AG09309 (cell line): ENCODE results near the gene NAV2.

Experiments used
- DNase-seq: peaks from one replicate; pipeline ENCODE4 v3.0.0-alpha.2; 2010; ENCODE audit warnings: low read depth
- H3K4me3 ChIP-seq: 2 replicates; pipeline ENCODE4 v1.5.1; 2011; ENCODE audit warnings: mild to moderate bottlenecking, low read depth, low read length, moderate library complexity; ENCODE audit not compliant: control insufficient read depth
- CTCF ChIP-seq: IDR thresholded peaks from 2 replicates; pipeline ENCODE4 v1.5.1; 2011; ENCODE audit warnings: mild to moderate bottlenecking, low read depth, low read length, inconsistent platforms; ENCODE audit not compliant: insufficient read depth, control insufficient read depth; ENCODE audit errors: missing control alignments

Gene NAV2

GRCh38 chr11:20020716-20021115 lies 308.1 kb downstream of the NAV2 start:
- no peak for TF ChIP-seq CTCF
- no peak for DNase-seq
- H3K4me3 ChIP-seq: no peak overlapping the region

- TF ChIP-seq CTCF: no peak
- H3K4me3 ChIP-seq: no peak overlapping the region
- no peak for DNase-seq
Measured at GRCh38 chr11:20021212-20021611, 308.6 kb downstream of the NAV2 start.

- no peak overlapping the region for H3K4me3 ChIP-seq
- TF ChIP-seq CTCF: no peak
- DNase-seq: no peak
Measured at GRCh38 chr11:20021771-20022362, 309.2 kb downstream of the NAV2 start.

- no peak overlapping the region for H3K4me3 ChIP-seq
- TF ChIP-seq CTCF: no peak
- DNase-seq: no peak
Measured at GRCh38 chr11:20022363-20023081, 309.9 kb downstream of the NAV2 start.

- no peak for DNase-seq
- H3K4me3 ChIP-seq: no peak overlapping the region
- TF ChIP-seq CTCF: no peak
Measured at GRCh38 chr11:20023082-20023426, 310.4 kb downstream of the NAV2 start.

GRCh38 chr11:20024172-20024935 lies 311.7 kb downstream of the NAV2 start:
- no peak for TF ChIP-seq CTCF
- DNase-seq: no peak
- H3K4me3 ChIP-seq: no peak overlapping the region
